Breast epithelium (tissue), 3 donors: ENCODE data around the gene GPR37.

Experiments
- CTCF ChIP-seq, 3 donors: fragments of 450-650 bp; IDR thresholded peaks; one replicate each; pipeline ENCODE4 v1.5.1; 2016 to 2017; ENCODE audit warnings: antibody characterized with exemption in 3 of 3, mild to moderate bottlenecking in 3 of 3, moderate library complexity in 3 of 3
- POLR2A ChIP-seq: fragments of 450-650 bp; IDR thresholded peaks from one replicate; pipeline ENCODE4 v1.6.1; 2016; ENCODE audit warnings: antibody characterized with exemption, mild to moderate bottlenecking, moderate library complexity
- POLR2AphosphoS5 ChIP-seq, 3 donors: sonication (generic); formaldehyde crosslinking; IDR thresholded peaks; one replicate each; pipeline ENCODE4 v1.6.1; 2017; ENCODE audit warnings: antibody characterized with exemption in 3 of 3

- no peak for TF ChIP-seq CTCF (IDR thresholded peaks at IDR 0.05)
- TF ChIP-seq POLR2A: no peak
- no peak for TF ChIP-seq POLR2AphosphoS5 (IDR thresholded peaks at IDR 0.05)
Measured at GRCh38 chr7:124723012-124723411, 42.6 kb downstream of the GPR37 start.
